KMS-11 (cell line): Measurements from ENCODE around the gene AKR7A3.

Source experiments
- H2AFZ ChIP-seq: fragments of 200-600 bp; sonication (generic); 2 replicates; pipeline ENCODE4 v1.6.1; 2016; ENCODE audit warnings: antibody characterized with exemption, mixed run types, low read depth
- H3K27ac ChIP-seq: fragments of 200-600 bp; sonication (generic); 2 replicates; pipeline ENCODE4 v1.6.1; 2016; ENCODE audit warnings: mild to moderate bottlenecking, mixed run types
- H3K27me3 ChIP-seq: fragments of 200-600 bp; sonication (generic); 2 replicates; pipeline ENCODE4 v1.6.1; 2017; ENCODE audit warnings: mild to moderate bottlenecking, low read depth, mixed run types, moderate library complexity; ENCODE audit not compliant: insufficient read depth
- H3K36me3 ChIP-seq: fragments of 200-600 bp; sonication (generic); 2 replicates; pipeline ENCODE4 v1.6.1; 2017; ENCODE audit warnings: mild to moderate bottlenecking, mixed run types; ENCODE audit not compliant: insufficient read depth
- H3K4me1 ChIP-seq: fragments of 200-600 bp; sonication (generic); 2 replicates; pipeline ENCODE4 v1.6.1; 2016; ENCODE audit warnings: mild to moderate bottlenecking, low read depth, mixed run types; ENCODE audit not compliant: poor library complexity, severe bottlenecking
- H3K4me2 ChIP-seq: fragments of 200-600 bp; sonication (generic); 2 replicates; pipeline ENCODE4 v1.7.0; 2016; ENCODE audit warnings: mild to moderate bottlenecking, mixed run types
- H3K4me3 ChIP-seq: fragments of 200-600 bp; sonication (generic); IDR thresholded peaks from 2 replicates; pipeline ENCODE4 v1.6.1; 2017; ENCODE audit warnings: low read depth, low read length, mixed read lengths; ENCODE audit not compliant: insufficient read depth
- H3K79me2 ChIP-seq: fragments of 200-600 bp; sonication (generic); 2 replicates; pipeline ENCODE4 v1.6.1; 2016; ENCODE audit warnings: low read depth, mixed run types; ENCODE audit not compliant: insufficient read depth
- H3K9ac ChIP-seq: fragments of 200-600 bp; sonication (generic); 2 replicates; pipeline ENCODE4 v1.6.1; 2016; ENCODE audit warnings: mild to moderate bottlenecking, mixed run types
- H4K20me1 ChIP-seq: fragments of 200-600 bp; sonication (generic); 2 replicates; pipeline ENCODE4 v1.6.1; 2016; ENCODE audit warnings: mild to moderate bottlenecking, mixed run types; ENCODE audit not compliant: insufficient read depth
- CTCF ChIP-seq: fragments of 200-600 bp; sonication (generic); conservative IDR thresholded peaks from 2 replicates; pipeline ENCODE4 v1.6.1; 2017; ENCODE audit warnings: low read depth, mild to moderate bottlenecking, antibody characterized with exemption, low read length, moderate library complexity, mixed read lengths

Gene AKR7A3

GRCh38 chr1:19312782-19313635 is 24.4 kb upstream of the AKR7A3 start:
- no peaks in the 10 kb centered on the region for H3K36me3 ChIP-seq
- no peak overlapping the region for H3K4me3 ChIP-seq
- peak overlapping the region; percentile 82 for H2AFZ ChIP-seq
- no peaks in the 10 kb centered on the region for H3K79me2 ChIP-seq
- TF ChIP-seq CTCF: no peak
- H4K20me1 ChIP-seq: no peaks in the 10 kb centered on the region
- peak overlapping the region; percentile 42; the same call in 1 of the 2 replicates for H3K9ac ChIP-seq
- no peaks in the 10 kb centered on the region for H3K27me3 ChIP-seq
- no peak overlapping the region for H3K27ac ChIP-seq
- peaks cover 16% of the 10 kb centered on the region for H3K4me1 ChIP-seq
- H3K4me2 ChIP-seq: peak overlapping the region; percentile 80

GRCh38 chr1:19311931-19312781 is 23.6 kb upstream of the AKR7A3 start, which contains the start of the genes AKR7A2 and SLC66A1:
AKR7A2 (minus strand) TSS chr1:19312144; CDS start chr1:19312124, 20 bp downstream.
SLC66A1 (plus strand) TSS chr1:19312326; CDS start chr1:19317678, 5,352 bp downstream.
- Histone ChIP-seq H3K27ac (no peak within 1 kb of the TSS), H3K79me2 (no peaks in the 10 kb centered on the region), H3K27me3 (no peaks in the 10 kb centered on the region), H3K4me1 (peaks cover 16% of the 10 kb centered on the region), H3K4me2 (peak within 1 kb of the TSS; percentile 85), H3K36me3 (no peaks in the 10 kb centered on the region), H2AFZ (peak within 1 kb of the TSS; percentile 82), H3K4me3 (no peak within 1 kb of the TSS), H4K20me1 (no peaks in the 10 kb centered on the region), H3K9ac (peak within 1 kb of the TSS; percentile 74)
- no peak for TF ChIP-seq CTCF

- H3K27ac ChIP-seq: no peak overlapping the region
- no peaks in the 10 kb centered on the region for H3K79me2 ChIP-seq
- no peak overlapping the region for H3K4me3 ChIP-seq
- peak overlapping the region; percentile 82 for H2AFZ ChIP-seq
- H4K20me1 ChIP-seq: no peaks in the 10 kb centered on the region
- no peak for TF ChIP-seq CTCF
- no peaks in the 10 kb centered on the region for H3K27me3 ChIP-seq
- H3K9ac ChIP-seq: peak overlapping the region; percentile 74
- no peaks in the 10 kb centered on the region for H3K36me3 ChIP-seq
- peak overlapping the region; percentile 85 for H3K4me2 ChIP-seq
- H3K4me1 ChIP-seq: peaks cover 16% of the 10 kb centered on the region
Observed at GRCh38 chr1:19311503-19311930, 22.9 kb upstream of the AKR7A3 start.

GRCh38 chr1:19310720-19311502 is 22.3 kb upstream of the AKR7A3 start:
- peak overlapping the region; percentile 74; the same call in 1 of the 2 replicates for H3K9ac ChIP-seq
- H3K27ac ChIP-seq: no peak overlapping the region
- H3K4me3 ChIP-seq: no peak overlapping the region
- H4K20me1 ChIP-seq: no peaks in the 10 kb centered on the region
- TF ChIP-seq CTCF: no peak
- no peaks in the 10 kb centered on the region for H3K36me3 ChIP-seq
- H2AFZ ChIP-seq: peak overlapping the region; percentile 82
- H3K79me2 ChIP-seq: no peaks in the 10 kb centered on the region
- no peaks in the 10 kb centered on the region for H3K27me3 ChIP-seq
- peaks cover 16% of the 10 kb centered on the region for H3K4me1 ChIP-seq
- peak overlapping the region; percentile 85 for H3K4me2 ChIP-seq
